ENCODE measurements around the gene ST8SIA6.

ST8SIA6 gene

GRCh38 chr10:17381502-17382142 is 72.8 kb downstream of the ST8SIA6 start:
- no peak for DNase-seq (ENCODE audit: low spot score)
- no peak for TF ChIP-seq CTCF (IDR thresholded peaks at IDR 0.05; ENCODE audit: extremely low read depth, missing control alignments)

- no peak for DNase-seq (ENCODE audit: low spot score)
- no peak for TF ChIP-seq CTCF (IDR thresholded peaks at IDR 0.05; ENCODE audit: extremely low read depth, missing control alignments)
Measured at GRCh38 chr10:17380888-17381287, 73.5 kb downstream of the ST8SIA6 start.

- DNase-seq (ENCODE audit: low spot score), result no peak
- TF ChIP-seq CTCF (IDR thresholded peaks at IDR 0.05; ENCODE audit: extremely low read depth, missing control alignments), result no peak
Measured at GRCh38 chr10:17380016-17380415, 74.4 kb downstream of the ST8SIA6 start.

GRCh38 chr10:17379151-17379690 is 75.2 kb downstream of the ST8SIA6 start:
- TF ChIP-seq CTCF (IDR thresholded peaks at IDR 0.05; ENCODE audit: extremely low read depth, missing control alignments), result no peak
- DNase-seq (ENCODE audit: low spot score), result no peak

GRCh38 chr10:17375936-17376584 is 78.3 kb downstream of the ST8SIA6 start:
- DNase-seq (ENCODE audit: low spot score), result peak; percentile 13
- peak; percentile 54 for TF ChIP-seq CTCF (IDR thresholded peaks at IDR 0.05; ENCODE audit: extremely low read depth, missing control alignments)

- no peak for TF ChIP-seq CTCF (IDR thresholded peaks at IDR 0.05; ENCODE audit: extremely low read depth, missing control alignments)
- DNase-seq (ENCODE audit: low spot score), result no peak
Measured at GRCh38 chr10:17368708-17369272, 85.6 kb downstream of the ST8SIA6 start.

- no peak for TF ChIP-seq CTCF (IDR thresholded peaks at IDR 0.05; ENCODE audit: extremely low read depth, missing control alignments)
- no peak for DNase-seq (ENCODE audit: low spot score)
Measured at GRCh38 chr10:17366705-17367104, 87.7 kb downstream of the ST8SIA6 start.
